ENCODE measurements around the gene FADS1.
A peak's percentile ranks its signal among the peaks of the same experiment; 100 is the strongest.

FADS1 gene

DNA sequence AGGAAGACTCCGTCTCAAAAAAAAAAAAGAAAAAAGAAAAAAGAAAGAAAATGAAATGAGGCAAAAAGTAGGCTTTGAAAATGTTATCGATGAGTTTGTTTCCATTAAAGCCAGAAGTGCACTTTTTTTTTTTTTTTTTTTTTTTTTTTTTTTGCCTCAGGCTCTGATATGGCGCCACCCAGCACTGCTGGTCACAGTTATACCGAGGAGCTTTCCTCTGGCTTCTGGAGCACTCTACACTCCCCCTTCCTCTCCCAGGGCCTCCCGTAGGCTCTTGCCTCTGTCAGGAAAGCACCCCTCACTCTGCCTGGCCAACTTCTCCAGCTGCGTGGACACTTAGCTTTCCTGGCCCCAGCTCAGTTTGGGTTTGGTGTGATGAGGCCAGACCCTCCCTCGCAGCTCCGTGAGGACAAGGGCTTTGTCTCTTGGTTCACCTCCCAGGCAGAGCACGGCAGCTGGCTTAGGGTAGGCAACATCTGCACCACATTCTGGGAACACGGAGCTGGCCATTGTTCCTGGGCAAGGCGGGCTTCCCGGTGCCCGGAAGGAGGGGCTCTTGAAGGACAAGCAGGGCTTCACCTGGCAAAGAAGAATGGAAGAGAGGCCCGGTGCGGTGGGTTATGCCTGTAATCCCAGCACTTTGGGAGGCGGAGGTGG is 28.2 kb upstream of the FADS1 start:
- DNase-seq = no peak

DNA sequence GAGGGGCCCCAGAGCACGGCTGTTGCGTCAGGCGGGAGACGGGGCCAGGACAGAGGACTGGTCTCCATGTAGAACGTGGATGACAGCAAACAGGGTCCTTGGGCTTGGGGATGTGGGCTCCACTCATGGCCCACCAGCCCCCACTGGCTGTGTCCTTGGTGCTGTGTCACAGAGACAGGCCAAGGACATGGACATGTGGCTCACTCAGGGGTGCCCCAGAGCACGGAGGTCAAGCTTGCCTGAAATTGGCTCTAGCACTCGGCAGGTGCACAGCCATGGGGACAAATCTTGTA is 25.7 kb upstream of the FADS1 start:
- no peak for DNase-seq

GRCh38 chr11:61841636-61842527 is 25.1 kb upstream of the FADS1 start:
- DNase-seq = no peak

DNA sequence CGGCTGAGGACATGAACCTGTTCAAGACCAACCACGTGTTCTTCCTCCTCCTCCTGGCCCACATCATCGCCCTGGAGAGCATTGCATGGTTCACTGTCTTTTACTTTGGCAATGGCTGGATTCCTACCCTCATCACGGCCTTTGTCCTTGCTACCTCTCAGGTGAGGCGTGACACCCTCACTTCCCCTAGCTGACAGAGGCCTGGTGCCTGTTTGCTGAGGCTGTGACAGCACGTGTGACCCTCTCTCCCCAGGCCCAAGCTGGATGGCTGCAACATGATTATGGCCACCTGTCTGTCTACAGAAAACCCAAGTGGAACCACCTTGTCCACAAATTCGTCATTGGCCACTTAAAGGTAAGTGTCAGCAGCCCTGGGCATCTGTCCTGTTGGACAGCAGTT is 23.6 kb upstream of the FADS1 start:
- no peak for DNase-seq

DNA sequence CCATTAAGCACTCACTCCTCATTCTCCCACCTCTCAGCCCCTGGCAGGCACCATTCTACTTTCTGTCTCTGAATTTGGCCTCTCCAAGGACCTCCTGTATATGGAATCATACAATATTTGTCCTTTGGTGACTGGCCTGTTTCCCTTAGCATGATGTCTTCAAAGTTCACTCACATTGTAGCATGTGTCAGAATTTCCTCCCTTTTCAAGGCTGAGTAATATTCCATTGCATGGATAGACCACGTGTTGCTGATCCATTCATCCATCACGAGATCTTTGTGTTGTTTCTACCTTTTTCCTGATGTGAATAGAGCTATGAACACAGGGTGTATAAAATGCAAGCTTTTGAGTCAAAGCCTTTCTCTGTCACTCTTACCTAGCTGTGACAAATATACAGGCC is 22.9 kb upstream of the FADS1 start:
- no peak for DNase-seq

DNA sequence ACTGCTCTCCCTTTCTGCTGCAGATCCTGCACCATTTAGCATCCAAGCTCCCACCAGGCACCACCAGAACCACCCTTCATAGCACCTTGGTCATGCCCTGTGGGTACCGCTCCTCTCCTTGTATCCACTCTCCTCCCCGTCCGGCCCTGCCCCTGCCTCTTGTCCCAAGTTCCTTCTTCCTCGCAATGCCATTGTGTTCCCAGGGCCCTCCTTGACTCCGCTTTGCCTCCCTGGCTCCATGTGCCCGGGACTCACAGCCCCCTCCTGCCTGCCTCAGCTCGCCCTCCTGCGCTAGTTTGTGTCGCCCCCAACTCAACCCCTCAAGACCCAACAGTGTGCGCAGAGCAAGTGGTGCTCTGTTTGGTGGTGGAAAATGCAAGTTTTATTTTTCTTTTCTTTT is 22.1 kb upstream of the FADS1 start:
- no peak for DNase-seq

GRCh38 chr11:61838501-61838900 is 21.7 kb upstream of the FADS1 start:
- DNase-seq = no peak

GRCh38 chr11:61837411-61838005 is 20.7 kb upstream of the FADS1 start:
- no peak for DNase-seq

DNA sequence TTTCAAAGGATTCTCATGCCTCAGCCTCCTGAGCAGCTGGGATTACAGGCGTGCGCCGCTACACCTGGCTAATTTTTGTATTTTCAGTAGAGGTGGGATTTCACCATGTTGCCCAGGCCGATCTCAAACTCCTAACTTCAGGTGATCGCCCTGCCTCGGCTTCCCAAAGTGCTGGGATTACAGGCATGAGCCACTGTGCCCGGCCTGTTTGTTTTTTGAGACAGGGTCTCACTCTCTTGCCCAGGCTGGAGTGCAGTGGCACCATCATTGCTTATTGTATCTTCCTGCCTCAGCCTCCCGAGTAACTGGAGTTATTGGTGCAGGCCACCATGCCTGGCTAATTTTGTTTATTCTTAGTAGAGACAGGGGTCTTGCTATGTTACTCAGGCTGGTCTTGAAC is 19.4 kb upstream of the FADS1 start:
- DNase-seq = no peak

DNA sequence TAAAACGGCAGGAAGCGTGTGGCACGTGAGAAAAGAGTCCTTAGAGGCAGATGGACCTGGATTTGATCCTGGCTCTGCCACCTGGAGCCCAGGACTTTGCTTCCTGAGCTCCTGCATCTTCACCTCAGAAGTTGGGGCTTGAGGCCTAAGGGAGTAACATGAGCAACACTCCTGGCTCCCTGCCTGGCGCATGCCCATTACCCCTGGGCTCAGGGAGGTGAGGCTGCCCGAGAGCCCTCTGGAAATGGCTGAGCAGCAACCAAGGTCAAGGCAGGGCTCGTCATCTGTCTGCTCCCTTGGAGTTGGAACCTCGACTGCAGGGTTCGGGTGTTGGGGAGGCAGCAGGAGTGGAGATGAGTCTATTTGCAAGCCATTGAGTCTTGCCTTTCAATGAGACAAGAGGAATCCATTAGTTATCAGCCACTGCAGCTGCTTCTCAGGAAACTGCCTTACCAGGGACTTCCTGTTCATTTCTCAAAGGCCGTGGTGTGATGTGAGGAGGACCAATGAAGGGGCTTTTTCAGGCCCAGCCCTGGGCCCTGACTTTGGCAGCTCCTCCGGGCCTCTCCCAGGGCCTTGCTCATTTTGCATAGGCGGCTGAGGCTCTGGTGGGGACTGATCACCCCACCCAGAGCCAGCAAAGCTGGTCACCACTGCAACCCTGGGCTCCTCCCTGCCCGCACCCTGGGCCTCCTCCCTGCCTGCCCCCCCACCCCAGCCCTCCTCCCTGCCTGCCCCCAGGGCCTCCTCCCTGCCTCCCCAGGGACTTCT is 17.7 kb upstream of the FADS1 start:
- peak; percentile 39 for DNase-seq

DNA sequence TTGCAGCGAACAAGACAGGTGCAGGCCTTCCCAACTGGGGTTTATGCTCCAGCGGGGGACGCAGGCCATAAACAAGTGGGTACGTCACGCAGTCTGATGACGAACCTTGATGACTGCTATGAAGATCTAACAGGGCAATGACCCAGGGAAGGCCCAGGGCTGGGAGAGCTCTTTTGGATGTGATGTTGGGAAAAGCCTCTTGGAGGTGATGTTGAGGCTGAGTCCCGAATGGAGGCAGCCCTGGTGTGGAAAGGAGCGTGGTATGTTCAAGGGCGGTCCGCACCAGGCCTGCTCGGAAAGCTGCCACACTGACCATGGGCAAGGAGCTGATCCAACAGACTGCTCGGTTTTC is 17.1 kb upstream of the FADS1 start:
- no peak for DNase-seq

- no peak for DNase-seq
Observed at GRCh38 chr11:61833471-61833870, 16.7 kb upstream of the FADS1 start.

GRCh38 chr11:61832754-61833153 is 16.0 kb upstream of the FADS1 start:
- DNase-seq = no peak

GRCh38 chr11:61832207-61832606 is 15.4 kb upstream of the FADS1 start:
- DNase-seq = no peak

- DNase-seq = no peak
Observed at GRCh38 chr11:61830237-61831105, 13.7 kb upstream of the FADS1 start.

DNA sequence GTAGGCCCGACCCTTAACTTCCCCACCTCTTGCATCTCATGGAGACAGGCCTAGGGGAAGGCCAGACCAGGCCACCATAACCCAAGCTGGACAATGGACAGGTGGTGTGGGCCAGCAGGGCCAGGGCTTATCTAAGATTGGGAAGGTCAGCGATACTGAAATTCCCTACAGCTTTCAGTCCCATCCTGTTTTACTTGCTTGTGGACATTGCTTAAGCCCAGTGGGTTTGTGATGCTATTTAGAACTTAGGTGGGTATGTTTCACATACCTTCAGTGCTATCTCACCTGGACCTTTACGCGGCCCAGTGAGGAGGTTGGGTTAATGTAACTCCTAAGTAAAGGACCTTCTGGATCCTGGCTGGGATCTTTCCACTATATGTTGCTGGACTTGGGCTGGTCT is 13.0 kb upstream of the FADS1 start:
- no peak for DNase-seq

DNA sequence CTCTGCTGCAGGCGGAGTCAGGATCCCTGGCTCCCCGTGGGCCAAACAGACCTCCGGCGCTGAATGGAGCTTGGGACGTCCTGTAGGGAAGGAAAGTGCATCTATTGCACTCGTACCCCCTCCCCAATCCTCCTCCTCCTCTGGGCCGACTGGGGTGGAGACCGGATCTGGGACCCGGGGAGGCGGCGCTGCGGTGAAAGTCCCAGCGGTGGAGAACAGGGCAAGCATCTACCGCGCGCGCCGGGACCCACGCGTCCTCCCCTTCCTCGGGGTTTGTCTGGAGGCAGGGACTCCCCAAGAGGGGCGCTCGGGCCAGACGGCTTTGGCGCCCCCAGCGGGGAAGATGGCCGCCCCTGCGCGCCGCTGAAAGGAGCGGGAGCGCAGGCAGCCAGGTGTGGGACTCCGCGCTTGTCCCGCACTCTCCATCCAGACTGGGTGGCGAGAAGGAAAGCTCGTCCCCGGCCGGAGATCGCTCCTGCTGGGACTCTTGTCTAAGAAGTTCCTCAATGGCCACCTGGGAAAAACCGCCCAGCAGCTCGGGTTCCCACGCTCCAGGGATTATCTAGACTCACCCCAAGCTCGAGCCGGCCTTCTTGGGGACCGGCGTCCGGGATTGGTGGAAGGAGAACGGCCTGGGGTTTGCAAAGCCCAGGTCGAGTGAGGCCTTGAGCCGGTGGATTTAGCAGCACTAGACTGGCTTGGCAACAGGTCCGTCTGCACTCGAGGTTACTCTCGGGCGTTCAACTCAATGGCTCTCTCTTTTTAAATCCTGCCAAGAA is 12.0 kb upstream of the FADS1 start:
- no peak for DNase-seq

- no peak for DNase-seq
Observed at GRCh38 chr11:61828379-61828628, 11.5 kb upstream of the FADS1 start.

- no peak for DNase-seq
Observed at GRCh38 chr11:61827571-61828378, 11.0 kb upstream of the FADS1 start, which contains the start of gene FADS2. TSS of gene FADS2 (plus strand) at chr11:61828300. CDS start at chr11:61828391, 91 bp downstream.

- DNase-seq = no peak
Observed at GRCh38 chr11:61826930-61827570, 10.2 kb upstream of the FADS1 start.

DNA sequence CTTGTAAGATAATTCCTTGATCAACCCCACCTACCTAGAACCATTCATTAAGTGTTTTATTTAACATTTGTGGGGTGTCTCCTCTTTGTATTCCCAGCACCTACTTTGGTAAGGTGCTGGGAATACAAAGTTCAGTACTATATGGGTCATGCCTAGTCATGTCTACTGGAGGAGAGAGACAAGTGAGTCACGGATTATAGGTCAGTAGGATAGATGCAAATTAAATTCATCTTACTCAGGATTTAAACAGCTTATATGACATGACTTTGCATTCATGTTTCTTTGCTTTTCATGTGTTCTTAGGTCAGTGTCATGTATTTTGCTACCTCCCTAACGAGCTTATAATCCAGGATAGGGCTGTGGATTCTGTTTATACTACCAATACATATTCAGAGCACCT is 3.4 kb upstream of the FADS1 start:
- no peak for DNase-seq

All from NK-92 treated with Interleukin-12 subunit alpha and Interleukin-12 subunit beta, amount 100 ng/mL, for 24 hours (cell line).